ENCODE measurements around the gene CRB2. TPM values are rescaled to one million over a fixed set of nuclear protein-coding genes. Genes with fewer than 3 reads are reported as not detected.
"Not testable (repeated sequence)": the region's sequence is repeated elsewhere in the genome, so short reads cannot be mapped to it uniquely, and the experiment has no call there.

The CRB2 gene
- total RNA-seq, 4 donors from 2014 or later, result 0.06 to 0.13 TPM; not detected in 2

DNA sequence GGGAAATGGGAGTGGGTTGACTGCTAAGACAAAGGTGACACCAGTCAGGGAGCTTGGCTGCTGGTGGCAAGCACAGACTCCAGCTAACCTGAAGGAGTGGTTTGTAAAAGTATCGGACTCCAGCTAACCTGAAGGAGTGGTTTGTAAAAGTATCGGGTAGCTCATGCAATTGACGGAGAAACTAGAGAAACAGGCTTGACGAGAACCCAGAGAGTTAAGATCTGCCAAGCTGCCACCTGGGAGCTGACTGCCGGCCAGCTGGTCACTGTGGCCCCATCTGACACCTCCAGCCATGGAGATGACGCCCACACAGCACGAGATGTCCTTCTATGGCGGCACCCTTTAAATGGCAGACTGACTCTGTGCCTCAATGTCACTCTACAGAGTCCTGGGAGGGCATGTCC, 28.3 kb upstream of the CRB2 start:
- H3K4me1 ChIP-seq, result peaks cover 3 to 10% (median 6%) of the 10 kb centered on the region in 4 donors
- intact Hi-C loops (cut with DNase I), result no loop called here
- TF ChIP-seq POLR2AphosphoS5 (IDR thresholded peaks at IDR 0.05), result no peak
- TF ChIP-seq, protein P1, sequence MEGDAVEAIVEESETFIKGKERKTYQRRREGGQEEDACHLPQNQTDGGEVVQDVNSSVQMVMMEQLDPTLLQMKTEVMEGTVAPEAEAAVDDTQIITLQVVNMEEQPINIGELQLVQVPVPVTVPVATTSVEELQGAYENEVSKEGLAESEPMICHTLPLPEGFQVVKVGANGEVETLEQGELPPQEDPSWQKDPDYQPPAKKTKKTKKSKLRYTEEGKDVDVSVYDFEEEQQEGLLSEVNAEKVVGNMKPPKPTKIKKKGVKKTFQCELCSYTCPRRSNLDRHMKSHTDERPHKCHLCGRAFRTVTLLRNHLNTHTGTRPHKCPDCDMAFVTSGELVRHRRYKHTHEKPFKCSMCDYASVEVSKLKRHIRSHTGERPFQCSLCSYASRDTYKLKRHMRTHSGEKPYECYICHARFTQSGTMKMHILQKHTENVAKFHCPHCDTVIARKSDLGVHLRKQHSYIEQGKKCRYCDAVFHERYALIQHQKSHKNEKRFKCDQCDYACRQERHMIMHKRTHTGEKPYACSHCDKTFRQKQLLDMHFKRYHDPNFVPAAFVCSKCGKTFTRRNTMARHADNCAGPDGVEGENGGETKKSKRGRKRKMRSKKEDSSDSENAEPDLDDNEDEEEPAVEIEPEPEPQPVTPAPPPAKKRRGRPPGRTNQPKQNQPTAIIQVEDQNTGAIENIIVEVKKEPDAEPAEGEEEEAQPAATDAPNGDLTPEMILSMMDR (IDR thresholded peaks at IDR 0.05), result no peak
- TF ChIP-seq POLR2A (IDR thresholded peaks at IDR 0.05; ENCODE audit: low read depth), result no peak
- no peak for TF ChIP-seq EP300 (IDR thresholded peaks at IDR 0.05)
- no peaks in the 10 kb centered on the region for H3K27me3 ChIP-seq
- H3K4me3 ChIP-seq, result no peak overlapping the region
- no peak for DNase-seq (ENCODE audit: extremely low spot score)
- no peaks in the 10 kb centered on the region for H3K9me3 ChIP-seq
- 88% methylated on average over 7 of the region's 8 CpGs for WGBS
- H3K27ac ChIP-seq (replicated peaks in 1 of 4), result no peak overlapping the region
- H3K36me3 ChIP-seq, result no peaks in the 10 kb centered on the region

DNA sequence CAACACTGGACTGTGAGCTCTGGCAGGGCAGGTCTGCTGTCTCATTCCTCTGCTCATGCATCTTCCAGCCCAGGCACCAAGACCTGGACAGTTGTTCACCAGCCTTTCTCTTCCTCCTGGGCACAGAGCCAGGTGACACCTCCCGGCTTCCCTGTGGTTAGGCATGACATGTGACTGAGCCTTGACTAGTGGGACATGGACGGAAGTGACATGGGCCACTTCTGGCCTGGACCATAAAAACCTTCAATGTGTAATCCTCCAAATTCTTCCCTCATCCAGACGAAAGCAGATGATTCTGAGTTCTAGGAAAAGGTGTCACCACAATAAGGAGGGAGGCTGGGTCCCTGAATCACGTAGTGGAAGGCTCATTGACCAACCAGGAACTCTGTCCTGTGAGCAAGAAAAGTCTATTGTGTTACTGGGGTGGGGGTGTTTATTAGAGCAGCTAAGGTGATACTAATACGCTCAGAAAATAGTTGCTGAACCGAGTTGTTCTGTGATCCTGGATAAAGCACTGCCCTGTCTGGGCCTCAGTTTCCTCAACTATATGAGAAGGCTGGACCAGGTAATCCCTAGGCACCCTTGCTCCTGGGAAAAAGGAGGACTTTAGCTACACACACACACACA, 26.6 kb upstream of the CRB2 start:
- intact Hi-C loops (cut with DNase I), result no loop called here
- TF ChIP-seq POLR2A (IDR thresholded peaks at IDR 0.05; ENCODE audit: low read depth) (no peak), POLR2AphosphoS5 (IDR thresholded peaks at IDR 0.05) (no peak), EP300 (IDR thresholded peaks at IDR 0.05) (no peak)
- TF ChIP-seq, protein P1 (IDR thresholded peaks at IDR 0.05), result no peak
- 86% methylated on average over 4 of the region's 6 CpGs for WGBS
- Histone ChIP-seq H3K27ac (replicated peaks in 1 of 4) (no peak overlapping the region), H3K27me3 (no peaks in the 10 kb centered on the region), H3K36me3 (no peaks in the 10 kb centered on the region), H3K4me3 (no peak overlapping the region), H3K9me3 (no peaks in the 10 kb centered on the region), H3K4me1 (peaks cover 0 to 6% (median 0%) of the 10 kb centered on the region in 4 donors)
- no peak for DNase-seq (ENCODE audit: extremely low spot score)

DNA sequence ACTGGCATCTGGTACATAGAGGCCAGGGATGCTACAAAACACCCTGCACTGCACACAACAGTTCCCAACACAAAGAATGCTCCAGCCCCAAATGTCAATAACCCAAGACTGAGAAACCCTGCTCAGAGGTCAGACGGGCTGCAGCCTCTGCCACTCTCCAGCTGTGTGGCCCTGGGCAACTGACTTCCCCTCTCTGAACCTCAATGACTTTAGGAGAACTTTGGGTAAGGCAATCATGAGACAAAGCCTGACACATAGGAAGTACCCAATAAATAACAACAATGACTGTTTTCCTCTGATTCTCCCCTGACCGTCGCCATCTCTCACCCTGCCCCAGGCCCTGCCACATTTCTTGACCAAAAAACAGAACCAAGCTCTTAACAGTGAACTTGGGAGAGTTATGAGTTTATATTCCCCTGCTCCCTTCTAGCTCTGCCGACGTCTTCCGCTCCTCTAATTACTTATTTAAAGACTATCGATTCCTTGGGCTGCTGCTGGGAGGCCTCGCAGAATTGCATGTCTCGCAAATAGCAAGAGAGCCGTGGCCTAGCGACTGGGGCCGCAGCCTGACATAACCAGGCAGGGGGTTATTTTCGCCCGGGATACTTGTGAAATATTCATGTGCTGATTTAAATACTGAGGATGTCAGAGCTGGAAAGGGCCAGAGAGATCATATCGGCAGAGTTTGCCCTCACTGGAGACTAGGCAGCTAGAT, 24.5 kb upstream of the CRB2 start:
- Histone ChIP-seq H3K4me3 (no peak overlapping the region), H3K36me3 (no peaks in the 10 kb centered on the region), H3K9me3 (no peaks in the 10 kb centered on the region), H3K27me3 (no peaks in the 10 kb centered on the region), H3K4me1 (peaks cover 9 to 17% (median 15%) of the 10 kb centered on the region in 4 donors), H3K27ac (replicated peaks in 1 of 4) (no peak overlapping the region)
- 90% methylated on average over 15 of the region's 15 CpGs for WGBS
- TF ChIP-seq POLR2AphosphoS5 (IDR thresholded peaks at IDR 0.05), result no peak
- no peak for TF ChIP-seq EP300 (IDR thresholded peaks at IDR 0.05)
- no peak for TF ChIP-seq POLR2A (IDR thresholded peaks at IDR 0.05; ENCODE audit: low read depth)
- TF ChIP-seq, protein P1 (IDR thresholded peaks at IDR 0.05), result no peak
- intact Hi-C loops (cut with DNase I), result no loop called here
- no peak for DNase-seq (ENCODE audit: extremely low spot score)

DNA sequence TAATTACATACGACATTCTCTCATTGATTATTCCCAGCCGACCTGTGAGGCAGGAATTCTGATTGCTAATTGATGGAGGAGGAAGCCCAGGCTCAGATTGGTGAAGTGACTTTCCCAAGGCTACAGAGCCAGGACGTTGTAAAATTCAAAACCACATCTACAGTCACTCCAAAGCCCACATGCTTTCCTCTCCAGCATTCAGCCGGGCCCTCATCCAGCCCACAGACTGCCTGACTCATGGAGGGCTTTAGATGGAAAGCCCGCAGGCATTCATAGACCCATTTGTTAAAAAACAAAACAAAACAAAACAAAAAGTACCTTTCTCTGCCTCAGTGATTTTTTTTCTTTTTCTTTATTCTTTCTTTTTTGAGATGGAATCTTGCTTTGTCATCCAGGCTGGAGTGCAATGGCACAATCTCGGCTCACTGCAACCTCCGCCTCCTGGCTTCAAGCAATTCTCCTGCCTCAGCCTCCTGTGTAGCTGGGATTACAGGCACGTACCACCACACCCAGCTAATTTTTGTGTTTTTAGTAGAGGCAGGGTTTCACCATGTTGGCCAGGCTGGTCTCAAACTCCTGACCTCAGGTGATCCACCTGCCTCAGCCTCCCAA, 22.8 kb upstream of the CRB2 start:
- H3K4me3 ChIP-seq; H3K9me3 ChIP-seq; H3K27me3 ChIP-seq; H3K27ac ChIP-seq (replicated peaks in 1 of 4); DNase-seq (ENCODE audit: extremely low spot score); H3K36me3 ChIP-seq; intact Hi-C loops (cut with DNase I): not testable (repeated sequence)
- peaks cover 9 to 18% (median 13%) of the 10 kb centered on the region in 4 donors for H3K4me1 ChIP-seq
- WGBS, result 72% methylated on average over 8 of the region's 8 CpGs

DNA sequence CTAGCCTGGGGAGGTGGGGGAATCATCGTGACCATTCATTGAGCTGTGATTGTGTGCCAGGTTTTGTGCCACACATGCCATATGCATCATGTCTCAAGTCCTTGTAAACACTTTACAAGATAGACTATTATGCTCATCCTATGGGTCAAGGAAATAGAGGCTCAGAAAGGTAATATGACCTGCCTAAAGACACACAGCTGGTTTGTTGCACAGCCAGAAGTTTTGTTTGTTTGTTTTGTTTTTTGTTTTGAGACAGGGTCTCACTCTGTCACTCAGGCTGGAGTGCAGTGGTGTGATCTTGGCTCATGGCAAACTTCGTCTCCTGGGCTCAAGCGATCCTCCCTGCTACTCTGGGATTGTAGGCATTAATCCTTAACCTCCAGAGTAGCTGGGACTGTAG, 21.4 kb upstream of the CRB2 start:
- Histone ChIP-seq H3K9me3 (no peaks in the 10 kb centered on the region), H3K27me3 (no peaks in the 10 kb centered on the region), H3K4me1 (peaks cover 9 to 25% (median 17%) of the 10 kb centered on the region in 4 donors), H3K36me3 (no peaks in the 10 kb centered on the region), H3K4me3 (no peak overlapping the region), H3K27ac (replicated peaks in 1 of 4) (no peak overlapping the region)
- WGBS, result 94% methylated on average over 3 of the region's 3 CpGs
- intact Hi-C loops (cut with DNase I), result no loop called here
- DNase-seq (ENCODE audit: extremely low spot score), result no peak
- TF ChIP-seq EP300 (IDR thresholded peaks at IDR 0.05) (no peak), POLR2A (IDR thresholded peaks at IDR 0.05; ENCODE audit: low read depth) (no peak), POLR2AphosphoS5 (IDR thresholded peaks at IDR 0.05) (no peak)
- TF ChIP-seq, protein P1 (IDR thresholded peaks at IDR 0.05), result no peak
